Measurements from ENCODE around the gene CASP5. TPM values are rescaled to one million over a fixed set of nuclear protein-coding genes. Genes with fewer than 3 reads are reported as not detected.
"Not testable (repeated sequence)": the region's sequence is repeated elsewhere in the genome, so short reads cannot be mapped to it uniquely, and the experiment has no call there.

The CASP5 gene
- not detected in 2 replicates for total RNA-seq

DNA sequence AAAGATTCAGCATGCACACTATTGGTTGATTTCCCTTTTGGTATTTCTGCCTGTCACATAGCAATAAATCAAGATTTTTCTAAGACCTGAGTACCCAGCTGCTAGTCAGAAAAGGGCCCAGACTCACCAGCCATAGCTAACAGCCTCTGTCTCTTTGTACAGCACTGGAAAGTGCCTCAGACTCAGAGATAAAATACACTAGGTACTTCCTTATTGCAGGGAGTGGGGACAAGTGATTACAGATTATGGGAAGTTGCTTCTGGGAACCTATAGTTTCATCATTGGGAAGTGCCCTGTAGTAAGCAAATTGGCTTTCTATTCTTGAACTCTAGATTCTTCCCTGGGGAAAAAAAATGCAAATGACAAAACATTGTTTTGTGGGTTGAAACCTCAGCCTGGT, at the start of gene CASP5:
TSS of gene CASP5 (minus strand) at position 166 of the 400 bp plus-strand sequence. CDS start at position 134, 32 bp downstream.
- Histone ChIP-seq H3K36me3 (ENCODE audit: control insufficient read depth, insufficient read depth, low read length) (no peaks in the 10 kb centered on the region), H3K27me3 (ENCODE audit: control insufficient read depth, insufficient read depth, low read length) (no peaks in the 10 kb centered on the region), H3K4me3 (ENCODE audit: low read depth, low read length) (no peak within 1 kb of the TSS)
- DNase-seq (ENCODE audit: low read depth) = no peak
- TF ChIP-seq, protein P1, sequence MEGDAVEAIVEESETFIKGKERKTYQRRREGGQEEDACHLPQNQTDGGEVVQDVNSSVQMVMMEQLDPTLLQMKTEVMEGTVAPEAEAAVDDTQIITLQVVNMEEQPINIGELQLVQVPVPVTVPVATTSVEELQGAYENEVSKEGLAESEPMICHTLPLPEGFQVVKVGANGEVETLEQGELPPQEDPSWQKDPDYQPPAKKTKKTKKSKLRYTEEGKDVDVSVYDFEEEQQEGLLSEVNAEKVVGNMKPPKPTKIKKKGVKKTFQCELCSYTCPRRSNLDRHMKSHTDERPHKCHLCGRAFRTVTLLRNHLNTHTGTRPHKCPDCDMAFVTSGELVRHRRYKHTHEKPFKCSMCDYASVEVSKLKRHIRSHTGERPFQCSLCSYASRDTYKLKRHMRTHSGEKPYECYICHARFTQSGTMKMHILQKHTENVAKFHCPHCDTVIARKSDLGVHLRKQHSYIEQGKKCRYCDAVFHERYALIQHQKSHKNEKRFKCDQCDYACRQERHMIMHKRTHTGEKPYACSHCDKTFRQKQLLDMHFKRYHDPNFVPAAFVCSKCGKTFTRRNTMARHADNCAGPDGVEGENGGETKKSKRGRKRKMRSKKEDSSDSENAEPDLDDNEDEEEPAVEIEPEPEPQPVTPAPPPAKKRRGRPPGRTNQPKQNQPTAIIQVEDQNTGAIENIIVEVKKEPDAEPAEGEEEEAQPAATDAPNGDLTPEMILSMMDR (IDR thresholded peaks at IDR 0.05; ENCODE audit: insufficient read depth, low read length, poor library complexity, severe bottlenecking) = no peak

DNA sequence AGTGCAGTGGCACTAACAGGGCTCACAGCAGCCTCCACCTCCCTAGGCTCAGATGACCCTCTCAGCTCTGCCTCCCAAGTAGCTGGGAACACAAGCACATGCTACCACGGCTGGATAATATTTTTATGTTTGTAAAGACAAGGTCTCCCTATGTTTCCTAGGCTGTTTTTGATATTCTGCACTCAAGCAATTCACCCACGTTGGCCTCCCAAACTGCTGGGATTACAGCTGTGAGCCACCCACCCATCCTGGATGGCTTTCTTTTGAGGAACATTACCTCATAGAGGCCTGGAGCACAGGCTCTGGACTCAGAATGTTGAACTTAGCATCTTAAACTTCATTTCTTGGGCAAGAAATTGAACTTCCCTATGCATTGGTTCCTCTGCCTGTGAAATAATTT, 49.1 kb upstream of the CASP5 start:
- H3K36me3 ChIP-seq (ENCODE audit: control insufficient read depth, insufficient read depth, low read length); DNase-seq (ENCODE audit: low read depth); H3K27me3 ChIP-seq (ENCODE audit: control insufficient read depth, insufficient read depth, low read length); H3K4me3 ChIP-seq (ENCODE audit: low read depth, low read length): not testable (repeated sequence)

DNA sequence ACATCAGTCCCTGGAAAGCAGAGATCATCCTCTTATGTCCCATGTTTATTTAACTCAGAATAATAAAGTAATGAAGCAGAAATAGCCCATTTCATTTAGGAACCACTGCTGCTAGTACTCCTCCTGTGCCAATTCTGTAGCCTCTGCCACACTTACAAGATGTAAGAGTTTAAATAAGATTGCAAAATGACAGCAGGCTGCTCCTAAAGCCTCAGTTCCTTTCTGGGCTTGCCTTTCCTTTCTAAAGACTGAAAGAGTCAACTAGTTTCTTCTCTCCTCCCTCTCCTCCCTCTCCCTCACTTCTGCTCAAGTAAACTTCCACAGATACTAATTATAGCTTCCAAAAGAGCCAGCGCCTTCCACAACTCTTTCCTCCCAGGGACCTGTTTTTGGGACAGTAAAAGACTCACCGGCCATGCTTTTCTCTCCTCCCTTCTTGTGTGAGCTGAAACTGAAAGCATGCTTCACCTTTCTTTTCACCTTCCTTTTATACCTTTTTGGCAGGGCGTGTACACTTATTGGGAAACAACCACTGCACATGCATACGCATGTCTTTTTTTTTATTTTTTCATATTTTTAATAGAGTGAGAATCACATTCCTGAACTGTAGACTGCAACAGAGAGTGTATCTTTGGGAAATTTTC, 48.2 kb upstream of the CASP5 start:
- no peak overlapping the region for H3K4me3 ChIP-seq (ENCODE audit: low read depth, low read length)
- H3K36me3 ChIP-seq (ENCODE audit: control insufficient read depth, insufficient read depth, low read length) = no peaks in the 10 kb centered on the region
- TF ChIP-seq, protein P1 (IDR thresholded peaks at IDR 0.05; ENCODE audit: insufficient read depth, low read length, poor library complexity, severe bottlenecking) = no peak
- no peaks in the 10 kb centered on the region for H3K27me3 ChIP-seq (ENCODE audit: control insufficient read depth, insufficient read depth, low read length)
- no peak for DNase-seq (ENCODE audit: low read depth)

DNA sequence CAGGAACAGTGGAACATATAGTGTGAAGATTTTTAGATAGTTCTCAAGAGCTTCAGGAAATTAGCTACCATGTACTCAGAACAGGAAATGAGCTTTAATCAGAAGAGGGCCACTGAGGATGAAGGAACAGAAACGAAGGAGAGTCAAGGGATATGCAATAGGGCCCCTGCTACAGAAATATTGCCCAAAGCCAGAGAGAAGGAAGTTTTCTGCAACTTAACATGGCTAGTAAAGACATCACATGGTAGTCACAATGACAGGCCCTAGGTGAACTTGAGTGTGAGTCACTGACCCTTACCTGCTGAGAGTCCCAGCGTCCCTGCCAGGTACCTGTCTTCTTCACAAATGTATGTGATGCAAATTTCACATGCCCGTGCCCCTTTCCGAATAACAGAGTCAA, 47.3 kb upstream of the CASP5 start:
- Histone ChIP-seq H3K36me3 (ENCODE audit: control insufficient read depth, insufficient read depth, low read length) (no peaks in the 10 kb centered on the region), H3K27me3 (ENCODE audit: control insufficient read depth, insufficient read depth, low read length) (no peaks in the 10 kb centered on the region), H3K4me3 (ENCODE audit: low read depth, low read length) (no peak overlapping the region)
- TF ChIP-seq, protein P1 (IDR thresholded peaks at IDR 0.05; ENCODE audit: insufficient read depth, low read length, poor library complexity, severe bottlenecking) = no peak
- no peak for DNase-seq (ENCODE audit: low read depth)

DNA sequence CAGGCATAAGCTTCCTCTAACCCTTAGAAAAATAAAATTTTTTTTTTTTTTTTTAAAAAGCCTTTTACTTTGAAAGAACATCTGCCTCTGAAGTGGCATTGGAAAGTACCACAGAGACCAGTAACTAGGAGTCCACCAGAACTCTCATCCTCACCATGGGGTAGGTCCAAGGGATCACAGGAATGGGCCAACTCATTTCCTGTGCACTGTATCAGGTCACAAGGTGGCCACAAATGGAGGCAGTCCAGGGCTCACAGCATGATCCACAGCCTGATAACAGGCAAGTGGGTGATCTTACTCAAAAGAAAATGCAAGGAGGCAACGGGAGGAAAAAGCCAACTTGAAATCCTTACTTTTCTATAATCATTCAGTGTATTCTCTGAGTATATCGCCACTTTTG, 46.8 kb upstream of the CASP5 start:
- DNase-seq (ENCODE audit: low read depth); H3K36me3 ChIP-seq (ENCODE audit: control insufficient read depth, insufficient read depth, low read length); H3K27me3 ChIP-seq (ENCODE audit: control insufficient read depth, insufficient read depth, low read length); H3K4me3 ChIP-seq (ENCODE audit: low read depth, low read length): not testable (repeated sequence)

DNA sequence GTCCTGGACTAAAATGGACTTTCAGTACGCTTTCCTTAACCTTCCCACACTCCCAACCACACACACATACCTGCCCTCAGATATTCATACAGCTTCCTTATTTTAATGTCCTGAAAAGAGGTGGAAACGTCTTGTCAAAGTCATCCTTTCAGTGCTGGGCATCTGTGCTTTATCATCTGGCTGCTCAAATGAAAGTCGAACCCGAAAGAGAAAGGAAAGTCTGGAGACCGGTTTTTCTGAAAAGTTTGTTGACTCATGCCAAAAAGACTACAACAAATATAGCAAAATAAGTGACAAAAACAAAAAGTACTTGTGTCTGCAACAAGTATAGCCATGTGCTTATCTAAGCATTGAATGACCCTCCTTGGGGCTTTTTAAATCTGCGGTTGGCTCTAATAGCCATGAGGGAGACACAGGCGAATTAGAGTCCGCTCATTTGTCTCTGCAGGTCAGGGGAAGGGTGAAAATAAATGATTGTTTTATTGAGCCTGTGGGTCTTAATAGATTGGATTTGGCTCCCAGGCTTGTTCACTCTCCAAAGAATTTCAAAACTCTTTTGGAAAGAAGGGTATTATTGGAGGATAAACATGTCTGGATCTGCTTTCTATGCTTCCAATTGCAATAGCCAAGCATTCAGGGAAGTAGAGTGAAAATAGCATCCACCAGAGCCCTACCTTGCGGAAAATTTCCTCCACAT, 40.4 kb upstream of the CASP5 start:
- not testable (repeated sequence) for DNase-seq (ENCODE audit: low read depth); H3K4me3 ChIP-seq (ENCODE audit: low read depth, low read length); H3K36me3 ChIP-seq (ENCODE audit: control insufficient read depth, insufficient read depth, low read length); H3K27me3 ChIP-seq (ENCODE audit: control insufficient read depth, insufficient read depth, low read length)

DNA sequence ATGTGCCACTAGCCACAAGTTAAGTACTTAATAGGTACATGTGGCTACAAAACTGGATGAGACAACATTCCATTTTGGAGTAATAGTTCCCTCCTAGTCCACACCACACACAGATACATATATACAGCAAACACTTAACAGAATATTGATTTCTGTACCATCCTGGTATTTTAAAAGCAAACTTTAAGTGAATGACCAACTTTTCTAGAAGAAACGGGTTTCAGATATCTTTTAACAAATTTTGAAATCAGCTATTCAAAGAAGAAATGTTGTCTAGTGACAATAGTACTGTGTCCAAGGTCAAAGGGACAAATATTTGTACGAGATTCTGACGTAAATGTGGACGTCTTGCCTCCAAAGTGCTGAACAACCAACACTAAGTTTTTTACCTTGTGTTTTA, 34.5 kb upstream of the CASP5 start:
- Histone ChIP-seq H3K36me3 (ENCODE audit: control insufficient read depth, insufficient read depth, low read length) (no peaks in the 10 kb centered on the region), H3K4me3 (ENCODE audit: low read depth, low read length) (no peak overlapping the region), H3K27me3 (ENCODE audit: control insufficient read depth, insufficient read depth, low read length) (no peaks in the 10 kb centered on the region)
- no peak for DNase-seq (ENCODE audit: low read depth)
- TF ChIP-seq, protein P1 (IDR thresholded peaks at IDR 0.05; ENCODE audit: insufficient read depth, low read length, poor library complexity, severe bottlenecking) = no peak

Measured in kidney epithelial cell (primary cell).